GM11168 (cell line): Measurements from ENCODE around the gene HNF1A.
"Not testable (repeated sequence)": the region's sequence is repeated elsewhere in the genome, so short reads cannot be mapped to it uniquely, and the experiment has no call there.

ENCODE experiments used
- in situ Hi-C: fragments of 300-500 bp; cut with MboI; formaldehyde crosslinking; loops from one replicate; pipeline ENCODE4 v1.12.0; 2022; ENCODE audit warnings: low sequenced_read_pairs; ENCODE audit not compliant: unreplicated experiment

The HNF1A gene

DNA sequence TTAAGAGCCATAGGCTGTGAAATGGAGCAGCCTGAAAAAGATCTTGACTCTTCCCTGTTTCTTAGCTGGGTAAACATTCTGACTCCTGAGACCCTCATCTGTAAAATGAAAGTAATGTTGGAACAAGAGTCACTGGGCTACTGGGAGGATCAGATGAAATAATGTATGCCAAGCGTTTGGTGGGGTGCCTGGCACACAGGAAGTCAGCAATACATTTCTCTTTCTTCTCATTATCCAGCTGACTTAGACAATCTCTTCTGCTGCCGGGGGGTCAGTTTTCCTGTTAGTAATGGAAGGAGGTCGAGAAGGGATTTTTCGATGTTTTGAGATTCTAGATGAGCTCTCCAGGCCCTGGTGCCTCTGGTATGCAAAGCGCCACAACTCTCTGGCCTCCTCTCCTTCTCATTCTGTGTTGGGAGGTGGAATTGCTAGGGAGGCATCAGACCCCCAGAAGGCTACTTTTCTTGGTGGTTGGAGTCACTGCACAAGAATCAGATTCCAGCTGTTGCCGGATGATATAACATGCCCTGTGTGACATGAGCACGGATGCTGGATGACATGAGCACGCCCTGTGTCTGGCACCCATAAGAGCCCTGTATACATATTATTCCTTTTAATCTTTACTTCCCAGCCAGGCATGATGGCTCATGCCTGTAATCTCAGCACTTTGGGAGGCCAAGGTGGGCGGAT, 56.4 kb downstream of the HNF1A start:
- in situ Hi-C loops, result no loop called here

DNA sequence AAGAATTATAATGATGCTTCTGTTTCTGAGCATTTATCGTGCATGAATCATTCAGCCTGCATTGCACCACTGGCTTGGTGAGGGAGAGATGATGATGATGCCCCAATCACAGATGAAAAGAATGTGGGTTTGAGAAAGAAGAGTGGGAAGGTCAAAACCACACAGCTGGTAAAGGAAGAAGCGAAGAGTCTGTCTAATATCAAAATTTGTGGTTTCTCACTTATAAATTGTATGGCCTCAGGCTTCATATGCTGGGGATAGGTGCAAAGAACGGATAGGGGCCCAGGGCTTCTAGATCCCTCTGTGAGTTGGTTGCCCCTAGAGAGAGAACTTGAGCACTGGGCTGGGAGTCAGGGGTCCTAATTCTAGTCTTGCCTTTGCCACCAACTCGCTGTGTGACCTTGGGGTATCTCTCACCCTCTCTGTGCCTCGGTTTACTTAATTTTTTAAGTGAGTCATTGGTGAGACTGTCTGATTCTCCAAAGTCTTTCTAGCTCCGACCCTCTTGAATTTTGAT, 58.5 kb downstream of the HNF1A start:
- in situ Hi-C loops, result no loop called here

DNA sequence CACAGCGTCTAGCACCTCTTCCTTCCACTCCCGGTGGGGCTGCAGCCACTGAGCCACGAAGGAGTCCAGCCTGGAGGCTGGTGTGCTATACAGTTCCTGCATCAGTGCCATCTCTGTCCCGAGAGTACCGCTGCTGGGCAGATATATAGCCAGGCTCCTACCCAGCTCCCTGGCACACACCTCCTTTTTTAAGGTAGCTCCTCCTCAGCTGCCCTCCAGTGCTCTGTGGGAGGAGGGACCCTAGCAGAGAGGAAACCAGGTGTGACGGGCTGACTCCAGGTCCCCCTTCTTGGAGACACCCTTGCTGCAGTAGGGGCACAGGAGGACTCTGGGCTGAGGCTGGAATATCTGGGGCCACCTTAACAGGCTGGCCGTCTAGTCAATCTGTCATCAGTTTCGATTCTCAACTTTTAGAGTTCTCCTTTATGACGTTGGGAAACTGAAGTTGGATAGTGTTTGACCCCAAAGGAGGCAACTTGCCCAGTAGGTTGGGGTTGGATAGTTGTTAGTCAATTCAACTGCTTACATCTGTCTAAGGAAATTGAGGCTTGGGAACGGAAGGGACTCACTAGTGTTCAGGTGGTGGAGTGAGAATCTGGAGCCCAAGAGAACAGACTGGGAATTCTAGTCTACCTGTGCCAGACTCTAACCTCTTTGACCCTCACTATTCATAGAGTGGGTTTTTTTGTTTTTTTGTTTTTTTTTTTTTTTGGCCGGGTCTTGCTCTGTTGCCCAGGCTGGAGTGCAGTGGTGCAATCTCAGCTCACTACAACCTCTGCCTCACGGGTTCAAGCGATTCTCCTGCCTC, 60.7 kb downstream of the HNF1A start, which contains the start of gene OASL:
TSS of gene OASL (minus strand) at position 386 of the 808 bp plus-strand sequence. CDS start at position 111, 275 bp downstream.
- in situ Hi-C loops, result no loop called here

DNA sequence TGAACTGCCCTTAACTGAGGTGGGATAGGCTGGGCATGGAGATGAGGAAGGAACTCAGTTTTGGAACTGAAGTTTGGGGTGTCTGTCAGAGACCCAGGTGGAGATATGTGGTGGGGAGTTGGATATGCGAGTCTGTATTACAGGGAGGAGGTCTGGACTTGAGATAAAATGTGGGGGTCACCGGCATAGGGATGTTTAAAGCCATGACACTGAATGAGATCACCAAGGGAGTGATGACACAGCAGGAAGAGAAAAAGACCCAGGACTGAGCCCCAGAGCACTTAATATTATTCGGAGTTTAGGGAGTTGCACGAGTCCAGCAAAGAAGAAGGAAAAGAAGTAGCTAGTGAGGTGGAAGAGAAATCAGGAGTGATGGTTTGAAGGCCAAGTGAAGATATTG, 64.7 kb downstream of the HNF1A start:
- in situ Hi-C loops, result no loop called here

DNA sequence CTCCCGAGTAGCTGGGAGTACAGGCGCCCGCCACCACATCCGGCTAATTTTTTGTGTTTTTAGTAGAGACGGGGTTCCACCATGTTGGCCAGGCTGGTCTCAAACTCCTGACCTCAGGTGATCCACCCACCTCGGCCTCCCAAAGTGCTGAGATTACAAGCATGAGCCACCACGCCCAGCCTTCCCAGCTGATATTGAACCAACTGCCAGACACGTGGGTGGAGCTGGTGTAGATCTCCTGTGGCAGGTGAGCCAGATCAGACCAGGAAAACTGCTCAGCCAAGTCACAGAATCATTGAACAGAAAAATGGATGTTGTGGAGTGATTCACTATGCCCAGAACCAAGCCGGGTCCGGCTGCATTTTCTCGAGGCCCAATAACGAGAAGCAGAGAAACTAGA, 69.1 kb downstream of the HNF1A start:
- in situ Hi-C loops, result not testable (repeated sequence)

DNA sequence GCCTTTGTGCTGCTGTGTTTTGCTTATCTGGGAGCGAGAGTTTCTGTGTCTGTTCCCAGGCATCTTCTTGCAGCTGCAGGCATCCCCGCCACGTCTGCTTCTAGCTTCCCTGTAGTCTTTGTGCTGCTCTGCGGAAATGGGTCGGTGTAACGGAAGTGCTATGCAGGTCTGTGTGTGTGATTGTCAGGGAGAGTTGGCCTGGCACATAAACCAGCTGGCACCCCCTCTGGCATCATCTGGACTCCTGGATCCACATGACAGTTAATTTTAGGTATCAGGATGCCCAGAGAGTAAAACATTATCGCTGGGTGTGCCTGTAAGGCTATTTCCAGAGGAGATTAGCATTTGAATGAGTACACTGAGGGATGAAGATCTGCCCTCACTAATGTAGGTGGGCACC, 70.1 kb downstream of the HNF1A start:
- in situ Hi-C loops, result no loop called here

DNA sequence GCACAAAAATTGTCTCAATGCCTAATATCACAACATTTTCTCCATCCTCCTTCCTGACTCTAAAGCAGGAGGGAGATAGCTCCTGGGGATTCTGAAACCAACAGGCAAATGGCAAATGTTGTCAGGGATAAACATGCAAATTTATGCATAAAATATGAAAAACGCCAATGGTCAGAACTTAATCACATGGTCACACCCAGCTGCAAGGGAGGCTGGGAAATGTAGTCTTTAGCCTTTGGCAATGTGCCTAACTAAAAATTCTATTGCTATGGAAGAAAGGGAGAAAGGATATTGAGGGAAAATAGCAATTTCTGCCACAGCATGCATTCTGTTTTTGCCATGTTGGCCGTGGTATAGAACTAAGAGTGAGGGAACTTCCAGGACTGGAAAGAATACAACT, 72.4 kb downstream of the HNF1A start:
- in situ Hi-C loops, result no loop called here
